ENCODE data around the gene ADCY2.

The ADCY2 gene

DNA sequence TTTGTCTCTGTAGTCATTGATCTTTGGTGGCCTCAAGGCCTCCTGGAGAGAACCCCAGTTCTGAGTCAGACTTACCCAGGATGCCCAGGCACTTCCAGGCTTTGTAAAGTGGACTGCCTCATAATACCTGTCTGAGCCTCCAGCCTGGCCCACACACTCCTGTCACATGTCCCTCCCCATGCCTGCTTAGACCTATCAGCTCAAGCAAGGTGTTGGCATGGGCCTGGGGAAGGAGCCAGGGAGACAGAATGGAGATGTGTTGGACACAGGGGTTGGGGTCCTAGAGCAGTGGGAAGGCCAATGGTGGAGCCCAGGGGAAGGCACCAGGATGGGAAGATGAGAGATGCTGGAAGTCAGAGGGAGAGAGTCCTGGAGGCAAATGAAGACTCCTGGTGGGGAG, 318.8 kb downstream of the ADCY2 start:
- H3K4me3 ChIP-seq (ENCODE audit: low read length): no peak overlapping the region
- no peaks in the 10 kb centered on the region for H3K27me3 ChIP-seq (ENCODE audit: low read depth, low read length)
- H3K9ac ChIP-seq (ENCODE audit: low read length): no peak overlapping the region
- H3K4me2 ChIP-seq (ENCODE audit: low read length): no peak overlapping the region
- H2AFZ ChIP-seq (ENCODE audit: low read depth, low read length): no peak overlapping the region
- no peaks in the 10 kb centered on the region for H3K79me2 ChIP-seq (ENCODE audit: low read length)
- H3K36me3 ChIP-seq (replicated peaks; ENCODE audit: low read depth, low read length): no peaks in the 10 kb centered on the region
- H3K27ac ChIP-seq (ENCODE audit: low read length): no peak overlapping the region
- no peaks in the 10 kb centered on the region for H4K20me1 ChIP-seq (ENCODE audit: insufficient read depth, low read length)
- TF ChIP-seq, protein P1, sequence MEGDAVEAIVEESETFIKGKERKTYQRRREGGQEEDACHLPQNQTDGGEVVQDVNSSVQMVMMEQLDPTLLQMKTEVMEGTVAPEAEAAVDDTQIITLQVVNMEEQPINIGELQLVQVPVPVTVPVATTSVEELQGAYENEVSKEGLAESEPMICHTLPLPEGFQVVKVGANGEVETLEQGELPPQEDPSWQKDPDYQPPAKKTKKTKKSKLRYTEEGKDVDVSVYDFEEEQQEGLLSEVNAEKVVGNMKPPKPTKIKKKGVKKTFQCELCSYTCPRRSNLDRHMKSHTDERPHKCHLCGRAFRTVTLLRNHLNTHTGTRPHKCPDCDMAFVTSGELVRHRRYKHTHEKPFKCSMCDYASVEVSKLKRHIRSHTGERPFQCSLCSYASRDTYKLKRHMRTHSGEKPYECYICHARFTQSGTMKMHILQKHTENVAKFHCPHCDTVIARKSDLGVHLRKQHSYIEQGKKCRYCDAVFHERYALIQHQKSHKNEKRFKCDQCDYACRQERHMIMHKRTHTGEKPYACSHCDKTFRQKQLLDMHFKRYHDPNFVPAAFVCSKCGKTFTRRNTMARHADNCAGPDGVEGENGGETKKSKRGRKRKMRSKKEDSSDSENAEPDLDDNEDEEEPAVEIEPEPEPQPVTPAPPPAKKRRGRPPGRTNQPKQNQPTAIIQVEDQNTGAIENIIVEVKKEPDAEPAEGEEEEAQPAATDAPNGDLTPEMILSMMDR (IDR thresholded peaks at IDR 0.05; ENCODE audit: low read depth, low read length): no peak
- TF ChIP-seq EZH2phosphoT487 (IDR thresholded peaks at IDR 0.05; ENCODE audit: low read depth): no peak
- H3K9me3 ChIP-seq (ENCODE audit: insufficient read depth, low read length): no peaks in the 10 kb centered on the region
- H3K4me1 ChIP-seq (ENCODE audit: low read length): no peaks in the 10 kb centered on the region

DNA sequence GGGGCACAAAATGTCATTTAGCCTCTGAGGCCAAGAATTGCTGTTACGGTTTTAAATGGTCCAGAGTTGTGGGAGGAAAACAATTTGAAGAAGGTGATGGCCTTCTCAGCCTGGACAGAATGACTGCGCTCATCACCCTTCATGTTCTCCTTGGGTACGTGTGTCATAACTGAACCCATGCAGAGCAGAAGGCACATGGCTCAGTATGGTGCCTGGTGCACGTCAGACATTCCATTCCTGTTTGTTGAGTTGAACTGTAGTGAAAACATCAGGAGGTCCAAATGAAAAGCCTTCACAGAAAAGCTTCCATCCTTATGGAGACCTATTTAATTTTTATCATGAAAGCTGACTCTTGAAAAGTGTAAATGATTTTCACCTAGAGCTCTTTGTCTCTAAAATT, 321.8 kb downstream of the ADCY2 start:
- H2AFZ ChIP-seq (ENCODE audit: low read depth, low read length): no peak overlapping the region
- no peaks in the 10 kb centered on the region for H3K27me3 ChIP-seq (ENCODE audit: low read depth, low read length)
- H3K4me1 ChIP-seq (ENCODE audit: low read length): peaks cover 3% of the 10 kb centered on the region; the same call in 1 of the 2 replicates
- no peak overlapping the region for H3K4me3 ChIP-seq (ENCODE audit: low read length)
- no peak overlapping the region for H3K9ac ChIP-seq (ENCODE audit: low read length)
- H3K4me2 ChIP-seq (ENCODE audit: low read length): no peak overlapping the region
- H3K9me3 ChIP-seq (ENCODE audit: insufficient read depth, low read length): no peaks in the 10 kb centered on the region
- H3K36me3 ChIP-seq (replicated peaks; ENCODE audit: low read depth, low read length): no peaks in the 10 kb centered on the region
- no peaks in the 10 kb centered on the region for H3K79me2 ChIP-seq (ENCODE audit: low read length)
- no peaks in the 10 kb centered on the region for H4K20me1 ChIP-seq (ENCODE audit: insufficient read depth, low read length)
- H3K27ac ChIP-seq (ENCODE audit: low read length): no peak overlapping the region
- TF ChIP-seq, protein P1 (IDR thresholded peaks at IDR 0.05; ENCODE audit: low read depth, low read length): no peak
- TF ChIP-seq EZH2phosphoT487 (IDR thresholded peaks at IDR 0.05; ENCODE audit: low read depth): no peak

DNA sequence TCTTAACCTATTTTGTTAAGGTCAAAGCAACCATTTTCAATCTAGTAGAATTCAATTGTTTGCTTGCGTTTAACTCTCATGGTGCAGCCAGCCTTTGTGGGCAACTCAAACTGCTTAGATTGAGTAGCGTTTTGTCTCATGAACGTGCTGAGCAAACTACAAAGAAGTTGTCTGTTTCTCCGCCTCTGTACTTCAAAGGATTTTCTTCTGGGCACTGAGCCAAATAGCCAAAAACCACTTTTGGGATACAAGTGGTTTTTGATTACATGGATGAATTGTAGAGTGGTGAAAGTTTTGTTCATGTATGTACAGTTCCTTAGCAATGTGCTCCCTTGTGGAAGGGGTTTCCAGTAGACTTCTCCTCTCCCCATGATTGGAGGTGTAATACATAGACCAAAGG, 332.1 kb downstream of the ADCY2 start:
- Histone ChIP-seq H3K4me2 (ENCODE audit: low read length) (no peak overlapping the region), H3K27me3 (ENCODE audit: low read depth, low read length) (no peaks in the 10 kb centered on the region), H3K4me3 (ENCODE audit: low read length) (no peak overlapping the region), H3K36me3 (replicated peaks; ENCODE audit: low read depth, low read length) (no peaks in the 10 kb centered on the region), H3K9me3 (ENCODE audit: insufficient read depth, low read length) (no peaks in the 10 kb centered on the region), H3K27ac (ENCODE audit: low read length) (no peak overlapping the region), H4K20me1 (ENCODE audit: insufficient read depth, low read length) (no peaks in the 10 kb centered on the region), H3K79me2 (ENCODE audit: low read length) (no peaks in the 10 kb centered on the region), H2AFZ (ENCODE audit: low read depth, low read length) (no peak overlapping the region), H3K4me1 (ENCODE audit: low read length) (no peaks in the 10 kb centered on the region), H3K9ac (ENCODE audit: low read length) (no peak overlapping the region)
- TF ChIP-seq, protein P1 (IDR thresholded peaks at IDR 0.05; ENCODE audit: low read depth, low read length): no peak
- no peak for TF ChIP-seq EZH2phosphoT487 (IDR thresholded peaks at IDR 0.05; ENCODE audit: low read depth)

DNA sequence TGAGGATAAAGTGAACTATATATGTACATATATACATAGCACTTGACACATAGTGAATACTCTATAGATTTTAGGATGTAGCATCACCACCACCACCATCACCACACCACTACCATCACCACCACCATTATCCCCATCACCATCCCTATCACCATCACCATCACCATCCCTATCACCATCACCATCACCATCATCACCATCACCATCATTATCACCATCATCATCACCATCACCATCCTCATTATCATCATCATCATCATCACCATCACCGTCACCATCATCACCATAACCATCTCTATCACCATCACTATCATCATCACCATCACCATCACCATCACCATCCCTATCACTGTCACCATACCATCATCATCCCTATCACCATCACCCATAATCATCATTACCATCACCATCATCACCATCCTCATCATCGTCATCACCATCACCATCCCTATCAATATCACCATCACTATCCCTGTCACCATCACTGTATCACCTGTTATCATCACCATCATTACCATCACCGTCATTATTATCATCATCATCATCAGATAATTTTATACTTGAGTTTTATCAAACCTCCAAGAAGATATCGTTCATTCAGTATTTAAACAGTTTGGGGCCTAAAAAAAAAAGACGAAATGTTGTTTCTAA, 345.6 kb downstream of the ADCY2 start:
- Histone ChIP-seq H3K27ac (ENCODE audit: low read length) (no peak overlapping the region), H3K79me2 (ENCODE audit: low read length) (no peaks in the 10 kb centered on the region), H2AFZ (ENCODE audit: low read depth, low read length) (no peak overlapping the region), H4K20me1 (ENCODE audit: insufficient read depth, low read length) (no peaks in the 10 kb centered on the region), H3K4me3 (ENCODE audit: low read length) (no peak overlapping the region), H3K9ac (ENCODE audit: low read length) (no peak overlapping the region), H3K4me2 (ENCODE audit: low read length) (no peak overlapping the region), H3K9me3 (ENCODE audit: insufficient read depth, low read length) (no peaks in the 10 kb centered on the region), H3K27me3 (ENCODE audit: low read depth, low read length) (no peaks in the 10 kb centered on the region), H3K4me1 (ENCODE audit: low read length) (no peaks in the 10 kb centered on the region), H3K36me3 (replicated peaks; ENCODE audit: low read depth, low read length) (no peaks in the 10 kb centered on the region)
- TF ChIP-seq EZH2phosphoT487 (IDR thresholded peaks at IDR 0.05; ENCODE audit: low read depth): no peak
- TF ChIP-seq, protein P1 (IDR thresholded peaks at IDR 0.05; ENCODE audit: low read depth, low read length): no peak

All from OCI-LY3 (cell line).